ENCODE data around the gene BTBD8. TPM values are rescaled to one million over a fixed set of nuclear protein-coding genes. Genes with fewer than 3 reads are reported as not detected.

The BTBD8 gene
- total and polyA plus RNA-seq, 9 of the 15 experiments (the other 6 are each of a cell fraction or from before 2014, with no cell fraction given), result 0.46 to 2.3 (median 1.2) TPM

DNA sequence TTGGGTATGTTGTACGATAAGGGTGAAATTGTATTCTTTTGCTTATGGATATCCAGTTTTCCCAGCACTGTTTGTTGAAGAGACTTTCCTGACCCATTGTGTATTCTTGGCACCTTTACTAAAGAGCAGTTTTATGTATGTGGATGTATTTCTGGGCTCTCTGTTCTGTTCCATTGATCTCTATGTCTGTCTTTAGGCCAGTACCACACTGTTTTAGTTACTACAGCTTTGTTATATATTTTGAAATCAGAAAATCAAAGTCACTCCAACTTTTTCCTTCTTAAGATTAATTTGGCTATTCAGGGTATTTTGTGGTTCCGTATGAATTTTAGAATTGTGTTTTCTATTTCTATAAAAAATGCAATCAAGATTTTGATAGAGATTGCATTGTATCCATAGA is 74.8 kb downstream of the BTBD8 start:
- no peaks in the 10 kb centered on the region for H3K9me1 ChIP-seq (ENCODE audit: control insufficient read depth, insufficient read depth, low read length)
- no TSS peak for BruUV-seq (replicated peaks)
- no peak overlapping the region for H3K9ac ChIP-seq (ENCODE audit: insufficient read depth in 1 of 2, low read depth in 2 of 2, low read length in 2 of 2)
- no peaks in the 10 kb centered on the region for H4K20me1 ChIP-seq (replicated peaks; ENCODE audit: control insufficient read depth, insufficient read depth, low read length)
- H2AFZ ChIP-seq (ENCODE audit: low read depth, low read length), result no peak overlapping the region
- TF ChIP-seq RBM25 (IDR thresholded peaks at IDR 0.05; ENCODE audit: low read depth, low read length, severe bottlenecking) (peak; percentile 85), HLTF (IDR thresholded peaks at IDR 0.05) (no peak)
- ATAC-seq (no peak), FAIRE-seq (no peak), DNase-seq (ENCODE audit: extremely low read depth in 1 of 4, low spot score in 3 of 4) (no peak)
- intact Hi-C loops (cut with micrococcal nuclease) (no loop called here), in situ Hi-C loops (cut with MboI) (no loop called here)
- 2% methylated on average over 2 of the region's 2 CpGs for WGBS (ENCODE audit: insufficient coverage, low coverage, missing lambda C conversion rate)
- H3K9me3 ChIP-seq (replicated peaks; ENCODE audit: control insufficient read depth, insufficient read depth, low read depth, low read length), result no peaks in the 10 kb centered on the region
- H3K36me3 ChIP-seq (ENCODE audit: control insufficient read depth, insufficient read depth, low read length), result no peaks in the 10 kb centered on the region
- POLR2A ChIA-PET, result no interaction called here
- H3K4me1 ChIP-seq (replicated peaks in 1 of 2; ENCODE audit: control insufficient read depth in 2 of 2, insufficient read depth in 2 of 2, low read length in 2 of 2), result no peaks in the 10 kb centered on the region
- no peak overlapping the region for H3K27ac ChIP-seq (ENCODE audit: extremely low read depth, low read depth, low read length)
- no peaks in the 10 kb centered on the region for H3K79me2 ChIP-seq (ENCODE audit: control insufficient read depth, insufficient read depth, low read length)
- H3K4me2 ChIP-seq (ENCODE audit: insufficient read depth, low read length), result no peak overlapping the region
- H3K27me3 ChIP-seq (ENCODE audit: control insufficient read depth in 2 of 2, insufficient read depth in 2 of 2, low read length in 2 of 2), result no peaks in the 10 kb centered on the region
- CTCF ChIA-PET (ENCODE audit: low intra/inter-chr PET ratio), result no interaction called here
- H3K4me3 ChIP-seq, result no peak overlapping the region

- FAIRE-seq, result no peak
- POLR2A ChIA-PET, result no interaction called here
- CTCF ChIA-PET (ENCODE audit: low intra/inter-chr PET ratio), result no interaction called here
Measured at GRCh38 chr1:92159593-92159992, 79.4 kb downstream of the BTBD8 start.

More at GRCh38 chr1:92159593-92159992, 79.4 kb downstream of the BTBD8 start:
- no TSS peak for BruUV-seq (replicated peaks)
- Histone ChIP-seq H2AFZ (ENCODE audit: low read depth, low read length) (no peak overlapping the region), H3K9me3 (replicated peaks; ENCODE audit: control insufficient read depth, insufficient read depth, low read depth, low read length) (no peaks in the 10 kb centered on the region; the same call in none of the 2 replicates), H3K79me2 (ENCODE audit: control insufficient read depth, insufficient read depth, low read length) (no peaks in the 10 kb centered on the region), H3K4me2 (ENCODE audit: insufficient read depth, low read length) (no peak overlapping the region), H3K36me3 (ENCODE audit: control insufficient read depth, insufficient read depth, low read length) (no peaks in the 10 kb centered on the region), H4K20me1 (replicated peaks; ENCODE audit: control insufficient read depth, insufficient read depth, low read length) (no peaks in the 10 kb centered on the region), H3K4me3 (no peak overlapping the region), H3K27me3 (ENCODE audit: control insufficient read depth in 2 of 2, insufficient read depth in 2 of 2, low read length in 2 of 2) (no peaks in the 10 kb centered on the region), H3K27ac (ENCODE audit: extremely low read depth, low read depth, low read length) (no peak overlapping the region), H3K9me1 (ENCODE audit: control insufficient read depth, insufficient read depth, low read length) (no peaks in the 10 kb centered on the region), H3K4me1 (replicated peaks in 1 of 2; ENCODE audit: control insufficient read depth in 2 of 2, insufficient read depth in 2 of 2, low read length in 2 of 2) (no peaks in the 10 kb centered on the region), H3K9ac (ENCODE audit: insufficient read depth in 1 of 2, low read depth in 2 of 2, low read length in 2 of 2) (no peak overlapping the region)
- in situ Hi-C loops (cut with MboI), result no loop called here
- TF ChIP-seq ZNF347 (CRISPR knock-in tag; IDR thresholded peaks at IDR 0.05; ENCODE audit: low read depth), result no peak
- TF ChIP-seq ZBTB5 (IDR thresholded peaks at IDR 0.05), result no peak
- TF ChIP-seq, protein P1, sequence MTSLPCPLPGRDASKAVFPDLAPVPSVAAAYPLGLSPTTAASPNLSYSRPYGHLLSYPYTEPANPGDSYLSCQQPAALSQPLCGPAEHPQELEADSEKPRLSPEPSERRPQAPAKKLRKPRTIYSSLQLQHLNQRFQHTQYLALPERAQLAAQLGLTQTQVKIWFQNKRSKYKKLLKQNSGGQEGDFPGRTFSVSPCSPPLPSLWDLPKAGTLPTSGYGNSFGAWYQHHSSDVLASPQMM (CRISPR knock-in tag; IDR thresholded peaks at IDR 0.05), result no peak
- no peak for TF ChIP-seq KLF1 (tag; IDR thresholded peaks at IDR 0.05)
- no peak for TF ChIP-seq HDAC6 (IDR thresholded peaks at IDR 0.05; ENCODE audit: low read depth, low read length)
- TF ChIP-seq POU5F1 (IDR thresholded peaks at IDR 0.05; ENCODE audit: borderline replicate concordance, low read depth, low read length, partially characterized antibody), result no peak
- TF ChIP-seq MLLT1 (IDR thresholded peaks at IDR 0.05), result no peak
- no peak for TF ChIP-seq GTF2F1 (IDR thresholded peaks at IDR 0.05; ENCODE audit: low read depth, low read length)
- TF ChIP-seq STAG1 (CRISPR knock-in tag; IDR thresholded peaks at IDR 0.05; ENCODE audit: borderline replicate concordance), result no peak
- ATAC-seq (no peak), DNase-seq (ENCODE audit: extremely low read depth in 1 of 4, low spot score in 3 of 4) (no peak)
- intact Hi-C loops (cut with micrococcal nuclease), result no loop called here
- 2% methylated on average over 3 of the region's 3 CpGs for WGBS (ENCODE audit: insufficient coverage, low coverage, missing lambda C conversion rate)

All from K562 (cell line).